ENCODE measurements around the gene SLC25A2.

- TF ChIP-seq CTCF (conservative IDR thresholded peaks at IDR 0.05; ENCODE audit: low read depth, low read length), result no peak
- no peak for TF ChIP-seq EZH2 (IDR thresholded peaks at IDR 0.05; ENCODE audit: borderline replicate concordance, low read depth, low read length, poor library complexity, severe bottlenecking)
Observed at GRCh38 chr5:141322261-141322660, 18.4 kb upstream of the SLC25A2 start.

Data from A673 (cell line).